GM21786 (cell line): Measurements from ENCODE around the gene CBFA2T3.

Source experiments
- ATAC-seq: cut with Tn5 transposase; IDR thresholded peaks from one replicate; pipeline ENCODE4 v1.9.1; 2021; ENCODE audit not compliant: unreplicated experiment

The CBFA2T3 gene

DNA sequence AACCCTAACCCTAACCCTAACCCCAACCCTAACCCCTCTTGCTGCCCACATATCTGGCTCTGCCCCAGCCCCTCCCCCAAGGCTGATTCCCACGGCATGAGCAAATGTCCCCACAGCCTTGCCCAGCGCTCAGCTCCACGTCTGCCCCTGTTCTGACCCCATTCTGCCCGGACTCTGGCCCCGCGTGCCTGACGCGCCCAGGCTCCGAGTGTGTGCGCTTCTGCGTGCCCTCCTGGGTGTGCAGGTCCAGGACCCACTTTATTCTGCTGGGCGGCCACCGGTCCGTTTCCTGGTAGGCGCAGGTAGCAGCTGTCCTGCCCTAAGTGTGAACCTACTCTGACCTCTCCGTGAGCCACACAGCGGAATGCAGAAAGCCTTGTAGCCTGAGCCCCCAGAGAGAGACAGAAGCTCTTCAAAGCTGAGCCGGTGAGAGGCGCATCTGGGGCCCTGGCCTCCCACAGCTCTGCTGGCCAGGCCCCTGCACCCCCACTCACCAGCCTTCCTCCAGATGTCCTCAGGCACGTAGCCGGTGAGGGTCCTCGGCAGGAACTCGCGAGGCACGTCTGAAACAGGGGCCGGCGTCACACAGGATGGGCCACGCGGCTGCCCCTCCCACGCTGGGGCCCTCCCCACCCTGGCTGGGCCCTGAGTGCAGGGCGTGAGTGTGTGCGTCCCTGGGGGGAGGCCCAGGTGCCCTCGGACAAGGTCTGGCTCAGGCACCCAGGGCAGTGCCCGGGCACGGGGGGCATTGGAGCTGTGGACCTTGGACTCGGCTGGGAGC is 96.6 kb downstream of the CBFA2T3 start:
- ATAC-seq = no peak

DNA sequence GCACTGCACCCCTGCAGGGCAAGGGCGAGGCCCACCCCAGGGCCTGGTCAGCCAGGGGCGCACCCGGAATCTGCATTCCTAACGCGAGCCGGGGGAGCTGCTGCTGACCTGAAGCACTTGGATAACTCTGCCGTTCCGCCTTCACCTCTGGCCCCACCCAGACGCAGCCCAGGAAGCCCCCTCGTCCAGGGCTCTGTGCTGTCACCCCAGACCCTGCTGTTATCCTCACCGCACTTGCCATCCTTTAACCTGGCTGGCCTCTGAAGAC is 97.3 kb downstream of the CBFA2T3 start:
- no peak for ATAC-seq

DNA sequence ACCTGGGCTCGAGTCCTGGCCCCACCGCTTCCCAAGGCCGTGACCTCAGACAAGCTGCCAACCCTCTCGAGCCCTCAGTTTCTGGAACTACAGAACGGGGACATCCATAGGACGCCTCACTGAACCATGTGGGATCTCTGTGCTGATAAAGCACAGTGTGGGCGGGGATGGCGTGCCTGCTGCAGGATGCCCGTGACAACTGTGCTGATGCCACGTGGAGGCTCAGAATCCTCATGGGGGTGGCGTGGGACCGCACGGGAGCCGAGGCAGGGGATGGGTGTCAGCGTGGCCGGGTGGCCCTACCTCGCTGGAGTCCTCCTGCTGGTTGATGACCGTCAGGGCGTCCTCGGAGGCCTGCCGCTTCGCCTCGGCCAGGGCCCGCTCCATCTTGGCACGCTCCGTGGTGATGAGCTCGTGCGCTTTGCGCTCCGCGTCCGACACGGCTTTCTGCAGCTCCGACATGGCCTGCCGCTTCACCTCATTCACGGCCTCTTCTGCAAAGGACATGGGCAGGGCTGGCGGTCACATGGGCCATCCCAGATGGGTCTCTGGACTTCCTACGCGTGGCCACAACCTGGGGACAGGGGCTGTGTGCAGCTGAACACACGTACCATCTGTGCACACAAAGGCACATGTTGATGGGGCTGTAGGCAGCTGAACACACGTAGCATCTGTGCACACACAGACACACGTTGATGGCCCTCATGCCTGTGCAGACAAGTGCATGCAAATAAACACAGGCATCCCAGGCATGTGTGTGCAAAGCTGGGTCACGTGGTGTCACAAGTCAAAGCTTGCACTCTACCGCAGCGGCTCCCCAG is 97.8 kb downstream of the CBFA2T3 start:
- no peak for ATAC-seq

DNA sequence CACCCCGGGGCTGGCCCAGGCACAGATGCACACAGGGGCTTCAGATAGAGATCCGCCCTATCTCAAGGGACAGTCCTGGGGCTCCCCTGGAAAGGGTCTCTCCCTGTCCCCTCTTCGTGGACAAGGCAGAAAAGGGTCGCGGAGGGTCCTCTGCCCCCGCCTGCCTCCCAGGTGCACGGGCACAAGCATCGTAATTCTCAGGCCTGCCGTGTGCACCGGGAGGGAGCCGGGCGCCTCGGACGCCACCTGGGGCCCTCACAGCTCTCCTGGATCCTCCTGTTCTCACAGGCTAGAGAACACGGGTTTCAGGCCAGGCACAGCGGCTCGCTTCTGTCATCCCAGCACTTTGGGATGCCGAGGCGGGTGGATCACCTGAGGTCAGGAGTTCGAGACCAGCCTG is 98.7 kb downstream of the CBFA2T3 start:
- ATAC-seq = no peak

DNA sequence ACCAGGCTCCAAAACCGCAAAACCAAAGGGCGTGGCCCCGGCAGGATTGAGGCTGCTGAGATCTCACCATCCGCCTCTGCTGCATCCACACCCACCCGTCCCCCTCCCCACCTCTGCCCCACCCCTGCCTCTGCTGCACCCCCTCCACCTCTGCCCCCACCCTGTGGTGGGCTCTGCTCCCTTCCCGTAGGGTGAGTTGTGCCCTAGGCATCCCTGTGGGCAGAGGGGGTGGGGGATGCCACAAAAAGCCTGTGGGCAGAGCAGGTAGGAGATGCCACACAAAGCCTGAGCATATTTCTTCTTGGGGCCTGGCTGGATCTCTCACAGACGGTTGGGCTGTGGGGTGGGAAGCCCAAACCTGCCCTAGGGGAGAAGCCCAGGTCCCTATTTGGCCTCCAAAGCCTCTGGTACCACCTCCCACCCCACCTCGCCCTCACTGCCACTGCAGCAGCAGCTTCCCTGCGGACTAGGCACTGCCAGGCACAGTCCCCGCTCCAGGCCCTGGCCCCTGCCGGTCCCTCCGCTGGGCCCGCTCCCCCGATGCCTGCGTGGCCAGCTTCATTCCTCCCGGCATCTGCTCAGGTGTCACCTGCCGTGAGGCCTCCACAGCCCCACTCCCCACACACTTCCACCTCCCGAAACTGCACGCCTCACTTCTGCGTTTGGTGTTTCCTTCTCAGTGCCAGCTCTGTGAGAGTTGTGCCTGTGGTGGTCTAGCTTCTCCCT is 99.3 kb downstream of the CBFA2T3 start:
- ATAC-seq = no peak

DNA sequence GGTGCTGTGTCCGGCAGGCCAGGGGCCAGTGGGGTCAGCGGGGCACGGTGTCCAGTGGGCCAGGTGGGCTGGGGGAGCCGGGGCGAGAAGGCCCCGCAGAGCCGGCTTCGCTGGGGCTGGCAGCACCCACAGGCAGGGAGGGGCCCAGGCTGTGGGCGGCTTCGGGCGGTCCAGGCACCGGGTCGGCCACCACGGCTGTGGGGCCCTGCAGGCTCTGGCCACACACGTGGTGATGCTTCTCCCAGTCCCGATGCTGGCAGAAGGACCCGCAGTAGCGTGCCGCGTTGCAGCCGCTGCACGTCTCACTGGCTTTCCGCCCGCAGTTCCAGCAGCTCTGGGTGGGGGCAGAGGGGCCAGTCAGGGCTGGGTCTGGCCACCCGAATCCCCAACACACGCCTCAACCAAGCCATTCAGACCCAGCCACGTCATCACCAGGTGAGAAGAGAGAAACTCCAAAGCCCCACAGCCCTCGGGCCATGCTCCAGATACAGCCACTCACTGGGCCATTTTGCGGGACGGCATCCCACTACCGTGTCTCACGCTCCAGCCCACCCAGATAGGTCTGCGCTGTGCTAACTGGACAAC is 100.0 kb downstream of the CBFA2T3 start:
- no peak for ATAC-seq

DNA sequence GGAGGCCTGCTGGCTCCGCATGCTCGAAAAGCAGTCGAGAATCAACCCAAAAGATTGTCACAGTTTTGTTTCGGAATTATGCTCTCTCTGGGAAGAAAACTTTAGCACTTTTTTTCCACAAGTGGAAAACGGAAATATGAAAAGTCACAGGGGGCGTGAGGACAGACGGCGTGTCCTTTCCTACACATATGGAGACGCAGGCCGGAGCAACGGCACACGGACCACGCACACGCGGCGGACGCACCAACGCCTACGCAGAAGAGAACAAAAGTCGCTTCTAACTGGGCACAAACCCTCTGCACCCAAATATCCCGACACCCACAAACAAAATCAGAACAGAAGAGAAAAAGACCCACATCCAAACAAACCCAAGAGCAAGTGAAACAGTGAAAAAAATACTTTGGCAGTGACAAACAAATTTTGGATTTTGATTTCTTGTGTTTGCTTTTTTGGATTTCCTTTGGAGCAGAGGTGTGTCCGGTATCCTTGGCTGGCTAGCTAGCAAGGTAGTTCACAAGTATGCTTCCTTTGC is 101.2 kb downstream of the CBFA2T3 start:
- ATAC-seq = no peak

DNA sequence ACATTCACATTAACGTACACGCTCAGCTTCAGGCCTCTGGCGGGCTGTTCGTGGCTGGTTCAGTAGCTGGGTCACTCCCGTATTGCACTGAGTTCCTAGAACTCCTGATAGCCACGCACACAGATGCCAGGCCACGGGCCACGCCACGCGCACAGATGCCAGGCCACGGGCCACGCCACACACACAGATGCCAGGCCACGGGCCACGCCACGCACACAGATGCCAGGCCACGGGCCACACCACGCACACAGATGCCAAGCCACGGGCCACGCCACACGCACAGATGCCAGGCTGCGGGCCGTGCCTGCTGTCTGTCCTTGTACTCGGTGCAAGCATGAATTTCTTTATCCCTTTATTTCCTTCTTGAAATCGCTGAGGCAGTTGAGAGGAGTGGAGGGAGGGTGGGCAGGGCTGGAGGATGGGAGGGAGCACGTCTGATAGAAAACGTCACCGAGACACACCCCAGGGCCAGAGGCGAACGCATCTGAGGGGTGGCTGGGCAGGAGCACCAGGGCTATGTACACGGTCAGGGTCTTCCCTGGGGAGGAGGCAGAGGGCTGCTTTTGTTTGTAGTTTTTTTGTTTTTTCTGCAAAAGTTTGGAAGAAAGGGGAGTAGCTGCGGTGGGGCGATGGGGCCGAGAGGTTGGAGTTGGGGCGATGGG is 101.9 kb downstream of the CBFA2T3 start:
- ATAC-seq = no peak

DNA sequence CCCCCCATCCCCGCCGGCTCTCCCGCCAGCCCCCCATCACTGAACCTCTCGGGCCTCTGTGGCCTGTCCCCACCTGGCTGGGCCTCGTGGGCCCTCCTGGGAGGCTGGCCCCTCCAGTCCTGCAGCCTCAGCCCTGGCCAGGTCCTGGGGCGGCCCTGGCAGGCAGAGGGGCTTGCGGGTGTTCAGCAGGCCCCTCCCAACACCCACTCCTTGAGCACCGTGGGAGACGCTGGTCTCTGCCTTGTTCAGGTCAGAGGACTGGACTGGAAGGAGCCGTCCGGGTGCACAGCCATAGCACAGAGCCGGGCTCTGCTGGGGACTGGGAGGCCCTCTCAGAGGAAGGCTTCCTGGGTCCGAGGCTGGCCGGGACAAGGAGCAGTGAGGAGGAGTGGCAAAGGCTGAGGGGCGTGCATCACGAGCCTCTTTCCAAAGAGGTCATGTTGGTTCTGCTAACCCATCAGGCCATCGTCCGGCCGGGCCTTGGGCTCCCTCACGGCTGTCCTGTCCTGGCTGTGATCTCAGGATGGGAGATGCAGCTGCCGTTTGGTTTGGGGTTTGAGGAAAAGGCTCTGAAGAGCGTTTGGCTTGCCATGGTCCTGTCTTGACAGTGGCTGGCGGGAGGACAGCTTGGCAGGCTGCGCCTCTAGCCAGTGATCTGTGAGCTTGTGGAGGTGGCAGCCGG is 104.2 kb downstream of the CBFA2T3 start:
- no peak for ATAC-seq

DNA sequence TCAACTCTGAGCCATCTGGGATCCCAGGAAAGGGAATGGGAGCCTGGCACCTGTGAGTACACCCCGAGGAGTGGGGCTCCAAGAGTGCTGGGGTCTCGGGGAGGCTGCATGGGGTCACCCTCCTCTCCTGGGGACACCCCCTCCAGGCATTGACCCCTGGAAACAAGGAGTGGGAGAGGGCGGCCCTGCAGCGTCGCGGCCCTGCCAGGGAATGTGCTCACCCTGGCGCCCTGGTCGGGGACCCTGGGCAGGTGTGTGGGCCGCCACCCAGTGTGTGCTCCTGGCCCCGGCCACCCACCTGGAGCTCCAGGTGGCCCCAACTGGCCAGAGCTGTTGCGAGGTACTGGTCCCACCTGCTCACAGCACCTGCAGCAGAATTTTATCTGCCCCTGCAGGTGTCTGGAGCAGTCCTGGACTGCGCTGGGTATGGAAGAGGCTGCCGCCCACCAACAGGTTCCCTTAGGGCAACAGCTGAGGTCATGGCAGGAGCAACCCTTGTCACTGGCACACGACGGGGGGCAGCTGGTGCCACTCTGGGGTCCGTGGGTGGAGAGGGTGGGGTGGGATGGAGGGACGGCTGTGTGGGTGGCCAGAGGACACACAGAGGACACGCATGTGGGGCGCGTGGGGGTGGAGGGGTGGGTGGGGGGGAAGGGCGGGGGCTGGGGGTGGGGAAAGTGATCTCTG is 105.1 kb downstream of the CBFA2T3 start:
- no peak for ATAC-seq

DNA sequence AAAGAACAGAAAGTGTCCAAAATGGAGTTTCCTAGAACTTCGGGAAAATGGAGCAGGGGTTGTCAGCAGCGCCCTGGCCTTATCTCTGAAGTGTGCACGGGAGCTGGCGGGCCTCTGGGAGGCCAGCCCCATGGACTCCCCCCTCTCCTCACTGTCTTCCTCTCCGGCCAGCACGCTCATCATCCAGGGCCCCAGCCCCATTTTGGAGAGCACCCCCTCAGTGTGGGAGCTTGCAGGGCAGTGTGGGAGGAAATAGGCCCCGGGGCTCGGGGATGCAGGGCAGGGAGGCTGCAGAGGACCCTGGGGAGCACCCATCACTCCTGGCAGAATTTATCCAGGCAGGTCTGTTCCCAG is 105.7 kb downstream of the CBFA2T3 start:
- ATAC-seq = no peak

DNA sequence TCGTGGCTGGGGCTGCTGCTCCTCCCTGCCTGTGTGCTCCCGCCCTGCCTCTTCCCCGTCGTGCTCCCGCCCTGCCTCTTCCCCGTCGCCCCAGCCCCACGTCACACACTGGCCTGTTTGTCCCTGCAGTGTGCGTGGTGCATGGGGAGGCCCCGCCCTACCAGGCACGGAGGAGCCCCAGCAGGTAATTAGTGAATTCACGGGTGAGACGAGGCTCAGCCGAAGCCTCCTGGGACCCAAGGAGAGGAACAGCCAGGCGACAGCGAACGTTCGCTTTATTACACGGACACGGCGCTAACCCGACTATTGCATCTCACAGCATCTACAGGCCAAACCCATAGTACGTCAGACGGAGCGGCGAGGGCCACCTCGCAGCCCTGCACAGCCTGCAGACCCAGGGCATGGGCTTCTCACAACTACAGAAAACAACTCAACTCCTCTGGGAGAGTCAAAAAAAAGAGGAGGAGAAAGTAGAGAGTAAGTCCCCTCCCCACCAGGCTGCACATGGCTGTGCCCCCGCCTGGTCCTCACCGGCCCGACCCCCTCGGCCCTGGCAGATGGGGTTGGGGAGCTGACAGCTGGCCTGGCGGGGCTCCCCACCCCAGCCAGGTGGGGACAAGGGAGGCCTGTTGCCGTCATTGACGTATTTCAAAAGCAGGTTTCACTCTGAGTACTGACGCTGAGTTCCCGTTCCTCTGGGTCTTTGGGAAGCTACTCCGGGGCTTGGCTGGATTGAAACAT is 106.2 kb downstream of the CBFA2T3 start:
- ATAC-seq = no peak

DNA sequence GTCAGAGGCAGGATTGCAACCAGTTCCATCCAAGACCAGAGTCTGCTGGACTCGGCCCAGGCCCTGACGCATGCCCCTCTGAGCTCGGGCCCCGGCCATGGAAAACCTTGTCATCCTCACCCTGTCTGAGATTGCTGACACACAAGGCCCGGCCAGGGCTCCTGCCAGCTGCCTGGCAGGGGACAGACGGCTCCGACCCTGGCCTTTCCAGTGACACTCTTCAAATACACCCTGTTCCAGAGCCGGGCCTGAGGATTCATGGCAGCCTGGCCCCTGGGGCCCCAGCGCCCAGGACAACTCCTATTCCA is 107.4 kb downstream of the CBFA2T3 start:
- ATAC-seq = no peak

DNA sequence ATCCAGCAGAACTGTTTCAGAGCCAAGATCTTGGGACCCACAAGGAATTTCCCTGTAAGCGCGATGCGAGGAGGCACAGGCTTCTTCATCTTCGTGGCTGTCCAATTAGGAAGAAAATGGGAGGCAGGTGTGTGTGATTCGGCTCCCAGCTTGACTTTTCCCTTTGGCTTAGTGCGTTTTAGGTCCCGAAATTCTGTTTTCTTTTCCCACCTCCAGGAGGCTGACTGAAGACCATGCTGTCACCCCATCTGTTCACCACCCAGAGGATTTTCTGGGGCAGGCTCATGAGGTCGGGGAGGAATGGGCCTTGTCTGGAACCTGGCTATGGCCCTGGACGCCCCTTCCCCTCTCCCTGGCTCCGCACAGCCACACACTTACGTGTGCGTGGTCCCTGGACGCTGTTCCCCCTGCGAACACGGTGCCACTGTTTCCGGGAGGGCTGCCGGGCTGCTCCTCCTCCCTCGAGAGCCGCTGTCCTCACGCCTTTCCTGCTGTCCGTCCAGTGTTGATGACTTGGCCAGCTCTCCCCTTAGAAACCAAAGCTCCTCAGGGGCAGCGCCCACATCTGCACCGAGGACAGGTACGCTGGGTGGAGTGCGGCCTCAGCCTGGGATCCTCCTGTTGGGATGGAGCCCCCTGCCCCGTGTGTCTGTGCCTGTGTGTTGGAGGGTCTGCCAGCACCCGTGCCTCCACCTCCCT is 107.9 kb downstream of the CBFA2T3 start:
- ATAC-seq = no peak

DNA sequence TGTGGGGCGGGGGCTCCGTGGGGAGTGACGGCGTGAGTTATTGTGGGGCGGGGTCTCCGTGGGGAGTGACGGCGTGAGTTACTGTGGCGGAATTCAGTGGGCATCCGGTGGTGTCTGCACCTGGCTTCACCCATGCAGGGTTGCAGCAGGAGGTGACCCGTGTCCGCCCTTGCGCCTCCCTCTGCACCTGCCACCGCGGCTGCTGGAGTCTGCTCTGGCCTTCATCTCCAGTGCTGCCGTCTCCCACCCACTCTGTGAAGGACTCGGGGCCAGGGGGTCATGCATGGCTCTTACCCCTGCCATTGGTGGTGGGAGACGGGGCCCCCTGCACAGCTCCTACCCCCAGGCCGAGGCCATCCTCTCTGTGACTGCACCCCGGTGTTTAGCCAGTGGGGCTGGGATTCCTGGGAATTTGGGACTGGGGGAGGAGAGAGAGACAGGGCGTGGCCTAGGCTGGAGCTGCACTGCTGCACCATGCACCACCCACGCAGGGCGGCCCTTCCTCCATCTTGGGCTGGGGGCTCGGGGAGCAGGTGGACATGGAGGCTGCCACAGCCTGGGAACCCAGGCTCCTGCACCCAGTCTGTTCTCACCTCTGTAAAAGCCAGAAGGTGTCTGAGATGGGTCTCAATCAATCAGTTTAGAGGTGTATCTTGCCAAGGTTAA is 109.3 kb downstream of the CBFA2T3 start:
- ATAC-seq = no peak

DNA sequence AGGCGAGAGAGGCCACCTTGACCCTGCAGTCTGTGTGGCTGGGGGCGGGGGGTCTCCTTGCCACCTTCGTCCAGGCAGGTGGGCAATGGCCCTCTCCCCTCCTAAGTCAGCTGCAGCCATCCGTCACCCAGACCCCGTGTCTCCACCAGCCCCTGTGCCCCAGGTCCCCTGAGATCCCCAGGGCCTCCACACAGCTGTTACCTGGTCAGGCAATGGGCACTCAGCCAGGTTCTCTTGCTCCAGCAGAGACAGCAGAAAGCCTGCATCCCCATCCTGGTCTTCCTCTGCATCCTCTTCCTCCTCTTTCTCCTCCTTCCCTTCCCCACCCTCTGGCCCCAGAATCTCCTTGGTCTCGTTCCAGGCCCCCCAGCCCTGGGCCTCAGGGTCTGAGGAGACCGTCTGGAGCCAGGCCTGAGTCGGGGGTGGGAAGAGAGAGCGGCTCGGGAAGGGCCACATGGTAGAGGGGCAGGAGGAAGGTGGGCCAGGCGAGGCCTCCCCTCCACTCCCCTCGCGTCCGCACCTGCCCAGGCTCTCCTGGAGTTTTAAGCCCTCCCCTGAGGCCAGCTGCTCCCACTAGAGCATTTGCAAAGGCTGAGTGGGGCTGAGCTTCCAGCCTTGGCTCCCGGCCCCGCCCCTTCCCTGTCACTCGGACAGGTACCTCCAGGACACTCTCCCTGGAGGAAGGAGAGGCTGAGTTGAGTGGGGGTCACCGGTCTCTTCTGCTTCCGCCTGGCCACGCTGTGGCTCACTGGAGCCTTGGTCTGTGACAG is 110.7 kb downstream of the CBFA2T3 start, which contains the start of gene PABPN1L:
PABPN1L (minus strand) TSS at position 510 of the 770 bp plus-strand sequence; CDS start at position 456, 54 bp downstream.
- no peak for ATAC-seq

DNA sequence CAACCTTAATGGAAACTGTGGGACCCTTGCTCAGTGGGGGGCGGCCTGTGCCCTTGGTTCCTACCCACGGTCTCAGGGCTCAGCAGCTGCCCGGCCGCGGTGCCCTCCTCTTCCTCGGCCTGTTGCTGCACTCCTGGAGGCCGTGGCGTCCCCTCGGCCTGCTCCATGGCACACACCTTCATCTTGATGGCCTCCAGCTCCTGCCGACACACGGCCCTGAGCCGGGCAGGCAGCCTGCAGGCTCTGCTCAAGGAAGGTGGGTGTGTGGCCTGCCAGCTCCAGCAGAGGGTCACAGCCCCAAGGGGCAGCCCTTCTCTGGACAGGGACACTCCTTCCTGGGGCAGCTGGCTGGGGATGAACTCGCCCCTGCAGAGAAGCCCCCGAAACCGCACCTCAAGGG is 111.3 kb downstream of the CBFA2T3 start:
- ATAC-seq = no peak
